ENCODE measurements around the gene ZNF687.
A peak's percentile ranks its signal among the peaks of the same experiment; 100 is the strongest.
"Not testable (repeated sequence)": the region's sequence is repeated elsewhere in the genome, so short reads cannot be mapped to it uniquely, and the experiment has no call there.

ZNF687 gene

GRCh38 chr1:151281969-151282882 is at the start of gene ZNF687:
Gene ZNF687 (plus strand): TSS chr1:151282299. CDS start chr1:151286292, 3,993 bp downstream.
- peak; percentile 97 for FAIRE-seq

GRCh38 chr1:151235235-151235634 is 46.9 kb upstream of the ZNF687 start:
- no peak for FAIRE-seq

DNA sequence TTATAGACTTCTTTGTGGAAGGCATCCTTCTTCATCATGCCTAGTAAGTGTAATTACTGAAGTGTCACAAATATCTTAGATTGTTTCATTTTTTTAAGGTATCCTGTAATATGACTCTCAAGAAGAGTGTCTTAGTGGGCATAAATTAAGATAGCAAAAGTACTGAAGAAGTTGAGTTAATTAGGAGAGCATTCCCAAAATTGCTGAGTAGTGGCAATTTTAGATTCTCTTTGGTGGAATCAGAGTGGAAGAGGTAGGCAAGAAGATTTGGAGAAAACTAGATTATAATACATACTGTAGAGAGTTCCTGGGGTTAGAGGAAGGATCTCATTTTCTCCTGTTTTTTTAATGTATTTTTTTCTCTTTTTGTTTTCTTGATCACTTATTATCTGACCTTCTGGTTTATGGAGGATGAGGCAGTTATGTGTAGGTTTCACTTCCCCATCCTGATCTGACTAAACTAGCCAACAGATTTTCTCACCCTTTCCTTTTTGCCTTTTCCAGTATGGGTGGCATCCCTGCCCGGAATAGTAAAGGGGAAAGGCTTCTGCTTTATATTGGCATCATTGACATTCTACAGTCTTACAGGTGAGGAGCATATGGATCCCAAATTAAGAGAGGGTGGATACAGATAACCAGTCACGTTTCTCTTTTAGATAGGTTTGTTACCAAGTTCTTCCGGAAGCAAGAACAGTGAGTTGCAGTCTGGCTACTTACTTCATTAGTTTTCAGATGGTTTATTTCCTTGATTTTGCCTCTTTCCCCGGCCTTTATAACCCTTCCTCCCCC is 44.2 kb upstream of the ZNF687 start:
- FAIRE-seq: no peak

- FAIRE-seq: no peak
Measured at GRCh38 chr1:151238467-151238739, 43.7 kb upstream of the ZNF687 start.

DNA sequence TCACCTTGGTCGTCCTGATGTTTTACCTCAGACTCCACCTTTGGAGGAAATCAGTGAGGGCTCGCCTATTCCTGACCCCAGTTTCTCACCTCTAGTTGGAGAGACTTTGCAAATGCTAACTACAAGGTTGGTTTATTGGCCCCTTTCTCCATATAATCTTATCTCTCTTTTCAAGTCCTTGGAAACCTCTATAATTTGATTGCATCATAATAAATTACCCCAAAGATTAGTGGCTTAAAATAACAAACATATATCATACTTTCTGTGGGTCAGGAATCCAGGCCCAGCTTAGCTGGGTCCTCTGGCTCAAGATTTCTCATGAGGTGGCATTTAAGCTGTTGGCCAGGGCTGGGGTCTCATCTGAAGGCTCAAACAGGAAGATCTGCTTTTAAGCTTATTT is 39.7 kb upstream of the ZNF687 start:
- FAIRE-seq: no peak

- FAIRE-seq: no peak
Measured at GRCh38 chr1:151243683-151244216, 38.3 kb upstream of the ZNF687 start.

DNA sequence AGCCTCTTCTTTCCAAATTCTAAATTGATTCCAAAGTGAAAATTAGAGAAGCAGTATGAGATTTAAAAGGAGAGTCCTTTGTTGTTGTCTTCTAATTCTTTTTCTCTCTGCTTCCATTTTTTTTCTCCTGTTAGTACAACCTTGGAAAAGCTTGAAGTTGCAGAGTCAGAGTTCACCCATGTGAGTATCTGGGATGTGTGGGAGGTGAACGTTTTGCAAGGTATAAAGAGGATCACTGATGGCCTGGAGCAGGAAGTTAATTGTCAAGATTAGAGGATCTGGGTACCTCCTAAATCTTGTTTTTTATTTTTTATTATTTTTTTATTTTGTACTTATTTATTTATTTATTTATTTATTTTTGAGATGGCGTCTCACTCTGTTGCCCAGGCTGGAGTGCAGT is 35.3 kb upstream of the ZNF687 start:
- FAIRE-seq: no peak

DNA sequence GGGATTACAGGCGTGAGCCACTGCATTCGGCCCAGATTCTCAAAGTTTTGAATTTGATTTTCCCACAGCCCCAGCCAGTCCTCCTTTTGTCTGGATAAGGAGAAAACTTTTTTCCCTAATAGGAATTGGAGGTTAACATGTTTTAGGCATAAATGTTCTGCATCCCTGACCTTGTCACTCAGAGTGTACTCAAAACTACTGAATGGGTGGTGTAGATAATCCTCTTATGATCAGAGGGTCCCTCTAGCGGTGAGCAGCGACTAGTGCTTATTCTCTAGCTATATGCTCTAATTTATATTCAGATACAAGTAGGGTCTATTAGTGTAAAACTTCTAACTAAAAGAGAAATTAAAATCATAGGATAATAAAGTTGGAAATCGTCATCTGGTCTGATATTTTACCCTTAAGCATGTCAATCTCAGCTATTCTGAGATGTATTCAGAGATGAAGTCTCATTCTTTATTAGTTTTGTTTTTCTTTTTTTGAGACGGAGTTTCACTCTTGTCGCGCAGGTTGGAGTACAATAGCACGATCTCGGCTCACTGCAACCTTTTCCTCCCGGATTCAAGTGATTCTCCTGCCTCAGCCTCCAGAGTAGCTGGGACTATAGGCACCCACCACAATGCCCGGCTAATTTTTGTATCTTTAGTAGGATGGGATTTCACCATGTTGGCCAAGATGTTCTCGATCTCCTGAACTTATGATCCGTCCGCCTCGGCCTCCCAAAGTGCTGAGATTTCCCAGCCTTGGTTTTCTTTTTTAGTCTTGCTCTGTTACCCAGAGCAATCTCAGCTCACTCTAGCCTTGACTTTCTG is 30.2 kb upstream of the ZNF687 start:
- FAIRE-seq: peak; percentile 96

DNA sequence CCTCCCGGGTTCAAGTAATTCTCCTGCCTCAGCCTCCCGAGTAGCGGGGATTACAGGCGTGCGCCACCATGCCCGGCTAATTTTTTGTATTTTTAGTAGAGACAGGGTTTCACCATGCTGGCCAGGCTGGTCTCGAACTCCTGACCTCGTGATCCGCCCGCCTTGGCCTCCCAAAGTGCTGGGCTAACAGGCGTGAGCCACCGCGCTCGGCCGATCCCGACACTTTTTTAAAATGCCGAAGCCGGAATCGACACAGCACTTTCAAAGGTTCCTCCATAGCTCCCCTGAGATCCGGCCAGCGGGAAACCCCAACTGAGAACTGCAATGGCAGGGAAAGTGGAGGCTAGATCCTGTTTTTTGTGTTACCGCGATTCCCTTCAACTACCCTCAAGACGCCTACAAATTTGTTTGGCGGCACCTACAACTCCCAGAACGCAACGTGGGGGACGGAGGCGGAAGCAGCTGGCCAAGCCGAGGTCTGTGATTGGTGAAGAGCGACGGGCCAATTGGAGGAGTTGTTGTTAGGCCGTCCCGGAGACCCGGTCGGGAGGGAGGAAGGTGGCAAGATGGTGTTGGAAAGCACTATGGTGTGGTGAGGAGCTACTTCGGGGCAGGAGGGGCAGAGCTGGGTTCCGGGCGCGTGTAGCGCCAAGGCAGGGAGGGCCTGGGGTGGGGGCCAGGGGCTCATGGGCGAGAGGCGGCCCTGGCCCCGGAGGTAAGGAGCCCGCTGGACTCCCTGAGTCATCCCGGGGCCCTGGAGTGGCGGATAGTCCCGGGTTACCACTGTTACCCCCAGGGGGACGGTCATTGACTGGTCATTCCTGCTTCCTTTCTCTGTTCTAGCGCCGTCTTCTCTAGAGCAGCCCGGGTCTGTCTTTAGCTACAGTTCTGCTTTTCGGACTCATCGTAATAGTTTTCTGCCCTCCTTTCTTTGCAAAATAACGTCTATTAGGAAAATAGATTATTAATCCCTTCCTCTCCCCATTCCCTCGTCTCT is 27.6 kb upstream of the ZNF687 start, which contains the start of gene PSMD4:
Gene PSMD4, plus strand, starts transcription at position 518 of the 997 bp plus-strand sequence. Its CDS starts 49 bp downstream, at position 567.
- FAIRE-seq: peak; percentile 93

- no peak for FAIRE-seq
Measured at GRCh38 chr1:151255381-151255780, 26.7 kb upstream of the ZNF687 start.

- FAIRE-seq: no peak
Measured at GRCh38 chr1:151259351-151259750, 22.7 kb upstream of the ZNF687 start.

- no peak for FAIRE-seq
Measured at GRCh38 chr1:151265446-151266236, 16.5 kb upstream of the ZNF687 start.

DNA sequence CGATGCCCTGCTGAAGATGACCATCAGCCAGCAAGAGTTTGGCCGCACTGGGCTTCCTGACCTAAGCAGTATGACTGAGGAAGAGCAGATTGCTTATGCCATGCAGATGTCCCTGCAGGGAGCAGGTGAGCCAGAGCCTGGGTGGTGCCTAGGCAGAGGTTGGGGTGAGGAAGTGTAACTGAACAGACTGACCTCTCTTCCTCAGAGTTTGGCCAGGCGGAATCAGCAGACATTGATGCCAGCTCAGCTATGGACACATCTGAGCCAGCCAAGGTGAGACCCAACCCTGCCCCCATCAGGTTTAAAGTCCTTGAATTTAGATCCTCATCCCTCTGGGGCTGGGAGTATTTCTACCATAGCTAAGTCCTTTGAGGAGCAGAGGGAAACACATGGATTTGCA is 15.8 kb upstream of the ZNF687 start:
- FAIRE-seq: no peak

DNA sequence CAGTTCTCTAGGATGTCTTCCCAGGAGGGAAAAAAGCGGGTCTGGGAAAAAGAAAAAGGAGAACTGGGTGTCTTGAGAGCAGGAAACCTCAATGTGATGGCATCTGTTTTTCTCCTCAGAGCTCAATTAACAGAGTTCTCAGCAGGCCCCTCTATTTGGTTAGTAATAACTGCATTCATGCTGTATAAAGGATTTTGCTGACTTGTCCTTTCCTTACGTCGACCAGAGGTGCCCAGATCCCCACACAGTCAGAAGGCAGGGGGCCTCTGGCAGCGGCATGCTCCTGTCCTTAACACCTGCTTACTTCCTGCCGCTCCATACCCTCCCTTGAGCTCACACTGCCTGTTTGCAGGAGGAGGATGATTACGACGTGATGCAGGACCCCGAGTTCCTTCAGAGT is 15.3 kb upstream of the ZNF687 start:
- FAIRE-seq: no peak

DNA sequence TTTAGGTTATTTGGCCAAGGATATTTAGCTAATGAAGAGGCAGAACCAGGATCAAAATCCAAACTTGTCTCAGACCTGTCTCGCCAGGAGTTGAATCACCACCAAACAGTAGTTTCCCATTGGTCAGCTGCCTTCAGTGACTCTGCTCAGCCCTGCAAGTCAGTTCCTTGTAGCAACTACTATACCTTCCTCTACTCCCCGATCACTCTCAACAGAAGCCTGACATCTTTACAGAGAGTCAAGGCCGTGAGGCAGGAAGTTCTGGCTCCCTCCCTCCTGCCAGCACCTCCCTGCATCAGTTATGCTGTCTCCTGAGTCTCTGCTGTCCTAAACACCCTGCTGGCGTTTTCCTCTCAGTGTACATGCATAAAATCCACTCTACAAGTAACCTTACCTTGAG is 14.3 kb upstream of the ZNF687 start:
- FAIRE-seq: no peak

DNA sequence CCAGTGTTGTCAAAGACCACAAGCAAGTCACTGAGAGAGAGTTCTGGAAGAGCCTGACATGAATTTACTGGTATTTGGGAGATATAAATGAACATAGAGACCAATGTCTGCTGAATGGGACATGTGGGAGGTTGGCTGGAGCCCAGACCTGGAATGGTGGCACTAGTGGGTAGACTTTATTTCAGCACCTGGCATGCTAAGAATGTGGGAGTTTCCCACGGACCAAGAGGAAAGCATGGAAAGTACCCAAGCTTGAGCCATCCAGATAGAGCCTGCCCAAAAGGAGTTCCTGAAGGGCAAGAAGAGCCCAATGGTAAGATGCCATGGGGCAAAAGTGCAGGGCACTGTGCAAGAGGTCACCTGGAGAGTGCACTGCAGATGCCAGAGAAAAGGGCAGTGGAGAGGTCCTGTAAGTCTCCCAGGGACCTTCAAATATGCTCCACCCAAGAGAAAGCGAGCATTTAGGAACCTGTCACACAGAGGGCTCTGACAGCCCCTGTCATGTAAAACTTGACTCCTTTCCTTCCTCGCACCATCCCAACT is 8.1 kb upstream of the ZNF687 start:
- FAIRE-seq: no peak

GRCh38 chr1:151275341-151275740 is 6.8 kb upstream of the ZNF687 start:
- FAIRE-seq: not testable (repeated sequence)

DNA sequence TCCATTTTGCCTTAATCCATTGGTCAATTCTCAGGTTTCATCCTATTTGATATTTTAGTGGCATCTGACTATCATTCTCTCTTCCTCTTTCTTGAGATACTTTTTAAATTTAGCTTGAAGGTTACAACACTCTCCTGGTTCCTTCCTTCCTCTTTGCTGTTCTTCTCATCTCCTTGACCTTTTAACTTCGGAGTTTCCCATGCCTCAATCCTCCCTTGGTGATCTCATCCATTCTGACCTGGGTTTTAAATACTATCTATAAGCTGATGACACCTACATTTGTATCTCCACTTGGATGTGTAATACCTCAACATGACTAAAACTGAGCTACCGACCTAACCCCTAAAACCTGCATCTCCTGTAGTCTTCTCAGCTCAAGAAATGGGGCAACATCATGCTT is 4.8 kb upstream of the ZNF687 start:
- no peak for FAIRE-seq

DNA sequence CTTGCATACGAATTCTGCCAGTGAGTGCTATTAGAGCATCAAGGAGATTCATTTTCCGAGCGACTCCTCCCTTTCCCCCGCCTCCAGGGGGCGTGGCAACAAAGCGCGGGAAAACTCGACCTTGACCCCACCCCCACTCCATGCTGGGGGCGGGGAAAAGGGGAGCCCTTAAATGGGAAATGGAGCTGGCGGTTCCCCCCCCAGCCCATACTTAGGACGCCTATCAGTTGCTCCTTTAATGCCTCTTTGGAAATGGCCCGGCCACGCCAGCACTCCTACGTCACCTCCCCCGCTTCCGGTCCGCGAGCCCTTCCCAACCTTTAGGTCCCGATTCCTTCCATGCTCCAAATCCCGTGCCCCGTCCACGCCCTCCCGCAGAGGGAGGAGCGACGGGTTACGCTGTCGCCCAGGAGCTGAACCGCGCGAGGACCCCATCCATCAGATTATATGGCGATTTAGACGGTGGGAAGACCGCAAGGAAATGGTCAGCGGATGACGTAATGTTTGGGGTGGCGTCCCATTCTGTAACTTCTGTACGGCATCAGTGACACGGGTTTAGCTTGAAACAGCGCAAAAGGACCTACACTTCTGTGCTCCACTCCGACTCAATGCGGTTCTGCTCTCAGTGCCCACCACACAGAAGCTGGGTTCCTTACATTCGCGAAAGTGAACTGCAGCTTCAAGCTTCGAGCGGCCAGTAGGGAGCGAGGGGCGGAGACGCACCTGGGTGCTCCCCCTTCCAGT is 702 bp upstream of the ZNF687 start:
- FAIRE-seq: peak; percentile 95

Measured in A204.1 (cell line).